ENCODE measurements around the gene ATP2B2. TPM values are rescaled to one million over a fixed set of nuclear protein-coding genes. Genes with fewer than 3 reads are reported as not detected.

The ATP2B2 gene
- total and polyA plus RNA-seq, 9 of the 15 experiments (the other 6 are each of a cell fraction or from before 2014, with no cell fraction given), result 0.06 TPM; not detected in 8

- ATAC-seq (no peak), DNase-seq (ENCODE audit: extremely low read depth in 1 of 4, low spot score in 3 of 4) (no peak), FAIRE-seq (peak; percentile 11)
- Histone ChIP-seq H3K9me3 (replicated peaks; ENCODE audit: control insufficient read depth, insufficient read depth, low read depth, low read length) (no peaks in the 10 kb centered on the region), H3K9me1 (ENCODE audit: control insufficient read depth, insufficient read depth, low read length) (no peaks in the 10 kb centered on the region), H3K9ac (ENCODE audit: insufficient read depth in 1 of 2, low read depth in 2 of 2, low read length in 2 of 2) (no peak overlapping the region), H3K27ac (ENCODE audit: extremely low read depth, low read depth, low read length) (no peak overlapping the region), H3K4me1 (replicated peaks in 1 of 2; ENCODE audit: control insufficient read depth in 2 of 2, insufficient read depth in 2 of 2, low read length in 2 of 2) (peaks cover 0 to 8% of the 10 kb centered on the region in 2 experiments; a peak in 2 of 5 replicates), H3K4me2 (ENCODE audit: insufficient read depth, low read length) (no peak overlapping the region), H3K36me3 (ENCODE audit: control insufficient read depth, insufficient read depth, low read length) (no peaks in the 10 kb centered on the region), H3K79me2 (ENCODE audit: control insufficient read depth, insufficient read depth, low read length) (no peaks in the 10 kb centered on the region), H2AFZ (ENCODE audit: low read depth, low read length) (no peak overlapping the region), H3K4me3 (no peak overlapping the region), H4K20me1 (replicated peaks; ENCODE audit: control insufficient read depth, insufficient read depth, low read length) (peaks cover 7% of the 10 kb centered on the region; the same call in 1 of the 2 replicates), H3K27me3 (ENCODE audit: control insufficient read depth in 2 of 2, insufficient read depth in 2 of 2, low read length in 2 of 2) (peaks cover 36 to 56% of the 10 kb centered on the region in 2 experiments)
- BruUV-seq (replicated peaks), result no TSS peak
- ChIA-PET POLR2A (interaction anchor here (1.0 to 1.1 kb wide), 2 partner anchors 9 to 23 kb away, joined by 4 read pairs; no protein-coding TSS in a partner anchor), CTCF (ENCODE audit: low intra/inter-chr PET ratio) (no interaction called here)
- in situ Hi-C loops (cut with MboI) (no loop called here), intact Hi-C loops (cut with micrococcal nuclease) (no loop called here)
- 0% methylated on average over 1 of the region's 1 CpG for WGBS (ENCODE audit: insufficient coverage, low coverage, missing lambda C conversion rate)
- TF ChIP-seq ZBTB33 (CRISPR knock-in tag; IDR thresholded peaks at IDR 0.05) (no peak), SMAD1 (IDR thresholded peaks at IDR 0.05; ENCODE audit: low read depth, low read length, partially characterized antibody) (no peak), U2AF2 (optimal IDR thresholded peaks at IDR 0.05; ENCODE audit: low read depth, low read length) (no peak), RAD51 (IDR thresholded peaks at IDR 0.05; ENCODE audit: borderline replicate concordance, low read depth) (no peak), ZBTB26 (CRISPR knock-in tag; IDR thresholded peaks at IDR 0.05) (no peak), MTF1 (CRISPR knock-in tag; IDR thresholded peaks at IDR 0.05; ENCODE audit: borderline replicate concordance) (no peak), TSHZ1 (CRISPR knock-in tag; IDR thresholded peaks at IDR 0.05) (no peak), ZNF609 (CRISPR knock-in tag; IDR thresholded peaks at IDR 0.05; ENCODE audit: borderline replicate concordance) (no peak), EZH2 (IDR thresholded peaks at IDR 0.05; ENCODE audit: borderline replicate concordance, low read depth, low read length) (no peak), ZBED1 (IDR thresholded peaks at IDR 0.05) (no peak)
Measured at GRCh38 chr3:10363935-10364334, 141.5 kb downstream of the ATP2B2 start.
